ENCODE measurements around the gene HAPLN2.
A peak's percentile ranks its signal among the peaks of the same experiment; 100 is the strongest.

Gene HAPLN2

GRCh38 chr1:156646738-156647211 lies 27.6 kb downstream of the HAPLN2 start:
- DNase-seq, result no peak

GRCh38 chr1:156647351-156647750 lies 28.1 kb downstream of the HAPLN2 start:
- no peak for DNase-seq

GRCh38 chr1:156648496-156648895 lies 29.3 kb downstream of the HAPLN2 start:
- DNase-seq, result no peak

DNA sequence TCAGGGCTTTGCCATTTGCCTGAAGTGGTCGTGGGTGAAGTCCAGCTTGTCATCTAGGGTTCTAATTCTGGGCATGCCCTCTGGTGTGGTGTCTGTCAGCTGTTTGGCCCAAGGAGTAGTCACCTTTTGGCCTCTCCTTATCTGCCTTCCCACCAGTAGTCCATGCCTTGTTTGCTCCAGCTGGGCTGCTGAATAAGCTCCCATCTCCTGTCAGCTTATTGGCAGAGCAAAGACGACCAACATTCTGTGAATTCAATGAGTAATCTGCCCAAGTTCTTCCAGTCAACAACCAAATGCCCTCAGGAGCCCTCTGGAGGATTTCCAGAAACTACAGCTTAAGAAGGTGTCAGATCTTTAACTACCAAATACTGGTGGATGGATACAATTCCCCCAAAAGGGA lies 29.7 kb downstream of the HAPLN2 start:
- DNase-seq, result no peak

GRCh38 chr1:156652131-156652991 lies 33.1 kb downstream of the HAPLN2 start:
- DNase-seq, result no peak

GRCh38 chr1:156652992-156653355 lies 33.8 kb downstream of the HAPLN2 start:
- DNase-seq, result no peak

- DNase-seq, result no peak
Observed at GRCh38 chr1:156654700-156655099, 35.5 kb downstream of the HAPLN2 start.

DNA sequence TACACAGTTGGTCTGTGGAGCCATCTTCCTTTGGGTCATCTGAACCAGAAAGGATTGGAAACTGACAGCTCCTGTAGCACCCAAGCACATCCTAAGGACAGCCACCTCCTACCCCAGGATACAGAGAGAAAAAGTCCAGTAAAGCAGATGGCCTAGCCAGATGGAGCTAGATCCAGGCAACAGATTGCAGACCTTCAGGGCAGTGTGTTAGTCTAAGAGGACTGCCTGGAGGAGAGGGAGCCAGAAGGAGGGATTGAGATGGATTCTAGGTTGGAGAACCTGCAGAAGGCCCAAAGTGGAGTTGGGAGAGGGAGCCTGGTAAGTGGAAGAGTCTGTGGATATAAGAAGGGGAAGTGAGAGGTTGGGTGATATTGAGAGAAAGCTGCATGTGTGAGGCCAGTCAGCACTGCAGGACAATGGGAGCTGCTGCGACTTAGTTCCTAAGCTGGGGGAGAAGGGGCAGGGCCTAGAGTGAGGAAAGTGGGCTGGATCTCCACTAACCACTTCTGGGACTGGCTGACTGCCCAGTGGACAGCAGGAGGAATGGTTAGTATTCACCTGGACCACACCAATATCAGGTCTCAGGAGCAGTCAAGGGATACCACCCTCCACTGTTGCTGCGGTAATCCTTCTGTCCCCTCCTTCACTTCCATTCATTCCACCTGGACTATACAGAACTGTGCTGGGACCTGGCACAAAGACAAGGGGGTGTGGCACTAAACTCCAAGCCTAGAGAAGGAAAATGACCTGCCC lies 36.1 kb downstream of the HAPLN2 start:
- no peak for DNase-seq

GRCh38 chr1:156655904-156656516 lies 36.8 kb downstream of the HAPLN2 start:
- DNase-seq, result no peak

- DNase-seq, result peak; percentile 19
Observed at GRCh38 chr1:156656806-156657740, 37.9 kb downstream of the HAPLN2 start.

GRCh38 chr1:156657741-156658319 lies 38.6 kb downstream of the HAPLN2 start:
- DNase-seq, result no peak

DNA sequence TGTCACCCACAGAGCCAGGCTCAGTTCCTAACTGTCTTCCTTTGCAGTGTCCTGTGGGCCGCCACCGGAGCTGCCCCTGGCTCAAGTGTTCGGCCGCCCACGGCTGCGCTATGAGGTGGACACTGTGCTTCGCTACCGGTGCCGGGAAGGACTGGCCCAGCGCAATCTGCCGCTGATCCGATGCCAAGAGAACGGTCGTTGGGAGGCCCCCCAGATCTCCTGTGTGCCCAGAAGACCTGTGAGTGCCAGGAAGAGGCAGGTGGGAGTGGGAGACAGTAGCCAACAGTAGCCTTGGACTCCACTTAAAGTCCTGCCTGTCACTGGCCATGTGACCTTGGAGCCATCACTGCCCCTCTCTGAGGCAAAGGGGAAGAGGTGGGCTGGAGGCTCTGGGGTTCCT lies 39.3 kb downstream of the HAPLN2 start:
- no peak for DNase-seq

GRCh38 chr1:156658945-156659574 lies 39.8 kb downstream of the HAPLN2 start:
- DNase-seq, result no peak

DNA sequence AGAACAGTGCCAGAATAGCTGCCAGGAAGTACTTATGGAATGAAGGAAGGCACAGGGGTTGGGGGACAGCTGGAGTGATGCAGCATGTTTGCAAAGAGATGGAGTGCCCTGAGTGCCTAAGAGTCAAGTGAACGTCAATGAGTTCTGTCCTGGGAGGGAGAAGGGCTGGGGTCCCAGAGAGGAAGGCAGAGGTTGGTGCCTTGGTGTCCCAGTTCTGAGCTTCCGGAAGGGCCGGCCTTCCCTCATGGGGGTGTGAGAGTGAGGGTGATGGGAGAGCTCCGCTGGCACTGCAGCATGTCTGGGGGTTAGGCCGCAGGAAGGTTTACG lies 40.4 kb downstream of the HAPLN2 start:
- no peak for DNase-seq

- peak; percentile 91 for DNase-seq
Observed at GRCh38 chr1:156659988-156660751, 41.0 kb downstream of the HAPLN2 start.

DNA sequence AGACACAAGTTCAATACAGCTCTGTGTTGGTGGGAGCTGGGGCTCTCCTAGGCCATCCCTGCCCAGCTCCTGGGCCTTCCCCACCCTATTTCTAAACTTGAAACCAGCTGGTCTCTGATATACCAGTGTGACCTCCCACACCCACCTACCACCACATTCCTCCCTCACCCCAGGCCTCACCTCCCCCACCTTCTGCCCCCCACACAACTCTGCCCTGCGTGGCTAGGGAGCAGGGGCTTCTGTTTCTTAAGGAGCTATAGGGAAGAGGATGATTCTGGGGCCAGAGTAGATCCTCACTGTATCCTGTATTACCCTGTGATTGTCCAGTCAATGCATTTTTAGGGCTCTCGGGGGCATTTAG lies 41.5 kb downstream of the HAPLN2 start:
- no peak for DNase-seq

- no peak for DNase-seq
Observed at GRCh38 chr1:156662005-156662799, 43.0 kb downstream of the HAPLN2 start.

GRCh38 chr1:156662800-156663055 lies 43.5 kb downstream of the HAPLN2 start:
- no peak for DNase-seq

- DNase-seq, result peak; percentile 17
Observed at GRCh38 chr1:156663178-156663577, 44.0 kb downstream of the HAPLN2 start.

DNA sequence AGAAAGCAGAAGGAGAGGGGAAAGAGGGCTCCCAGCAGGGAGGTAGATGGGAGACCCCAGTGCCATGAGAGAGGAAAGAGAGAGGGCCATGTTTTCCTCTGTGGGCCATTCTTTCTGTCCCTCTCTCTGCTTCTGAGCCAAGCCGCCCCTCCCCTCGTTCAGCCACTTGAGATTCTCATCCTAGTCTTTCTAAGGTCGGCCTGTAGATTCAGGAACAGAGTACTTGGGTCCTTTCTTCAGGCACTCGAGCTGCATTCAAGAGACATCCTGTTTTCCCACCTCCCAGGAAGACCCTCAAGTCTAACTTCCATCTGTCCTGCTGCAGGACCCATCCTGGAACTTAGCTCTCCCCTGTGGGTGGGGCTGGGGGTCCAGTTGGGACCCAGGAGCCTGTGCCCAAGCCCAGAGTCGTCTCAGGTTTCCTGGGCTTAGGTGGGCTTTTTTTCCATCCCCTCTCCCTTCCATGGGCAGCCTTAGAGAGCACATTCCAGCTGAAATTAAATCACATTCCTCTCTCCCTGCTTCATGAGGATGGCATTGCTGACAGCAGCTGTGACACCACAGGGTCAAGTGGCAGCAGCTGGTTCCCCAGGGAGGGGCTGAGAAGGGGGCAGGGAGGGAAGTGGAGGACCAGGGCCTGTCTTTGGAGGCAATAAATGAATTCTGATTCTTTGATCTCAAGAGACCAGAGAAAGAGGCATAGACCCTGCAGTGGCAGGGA lies 45.0 kb downstream of the HAPLN2 start:
- DNase-seq, result peak; percentile 38

Data from NCI-H510A (cell line).